Lower lobe of right lung (tissue), 2 donors: ENCODE results near the gene CNIH3. TPM values are rescaled to one million over a fixed set of nuclear protein-coding genes. Genes with fewer than 3 reads are reported as not detected.

Experiments used
- ATAC-seq, 2 donors: fragments of 200-7000 bp; cut with Tn5 transposase; one replicate each; pipeline ENCODE4 v1.9.1; 2020 to 2022; ENCODE audit warnings: mild to moderate bottlenecking in 2 of 2, moderate library complexity in 2 of 2
- DNase-seq: peaks from one replicate; pipeline ENCODE4 v3.0.0-alpha.2; 2020
- H3K27ac ChIP-seq: fragments of 200-600 bp; one replicate; pipeline ENCODE4 v1.8.0; 2022
- H3K27me3 ChIP-seq: fragments of 200-600 bp; one replicate; pipeline ENCODE4 v1.8.0; 2022; ENCODE audit warnings: low read depth
- H3K36me3 ChIP-seq: fragments of 200-600 bp; one replicate; pipeline ENCODE4 v1.8.0; 2022; ENCODE audit warnings: mild to moderate bottlenecking
- H3K4me1 ChIP-seq: fragments of 200-600 bp; one replicate; pipeline ENCODE4 v1.8.0; 2022
- H3K4me3 ChIP-seq: fragments of 200-600 bp; one replicate; pipeline ENCODE4 v1.8.0; 2022; ENCODE audit warnings: mild to moderate bottlenecking
- H3K9me3 ChIP-seq: fragments of 200-600 bp; one replicate; pipeline ENCODE4 v1.8.0; 2022
- intact Hi-C: fragments of 100-400 bp; cut with DNase I; formaldehyde crosslinking; loops from one replicate; pipeline ENCODE4 v1.11.0; 2022
- total RNA-seq: library from RNA; stranded (reverse); fragmentation: NEBNext Ultra II Directional; extraction: Animal tissue kit (Norgen Biotek cat#: 25700); gene quantifications from one replicate; pipeline ENCODE4 v1.2.1, GENCODE V29; 2021
- TF ChIP-seq, protein P1 (sequence below): fragments of 200-600 bp; IDR thresholded peaks from one replicate; pipeline ENCODE4 v1.8.0; 2022; ENCODE audit warnings: antibody characterized with exemption, mild to moderate bottlenecking
- donor health status: DM: no; HTN: yes; CAD: no; lungs with severe emphysema.

CNIH3 gene
- total RNA-seq, 1 donor from 2014 or later = 2.1 TPM

DNA sequence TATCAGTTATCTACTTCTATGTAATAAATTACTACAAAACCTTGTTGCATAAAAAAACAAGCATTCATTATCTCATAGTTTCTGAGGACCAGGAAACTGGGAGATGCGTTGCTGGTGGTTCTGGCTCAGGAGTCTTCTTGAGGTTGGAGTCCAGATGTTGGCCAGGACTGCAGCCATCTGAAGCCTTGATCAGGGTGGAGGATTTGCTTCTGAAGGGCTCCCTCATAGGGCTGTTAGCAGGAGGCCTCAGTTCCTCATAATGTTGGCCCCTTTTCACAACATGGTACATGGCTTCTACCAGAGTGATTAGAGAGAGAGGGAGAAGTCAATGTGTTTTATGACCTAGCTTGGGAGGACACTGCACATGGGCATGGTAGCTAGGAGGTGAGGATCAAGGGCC lies 137.4 kb downstream of the CNIH3 start:
- no peak overlapping the region for H3K4me3 ChIP-seq
- H3K27ac ChIP-seq = no peak overlapping the region
- H3K4me1 ChIP-seq = no peaks in the 10 kb centered on the region
- H3K36me3 ChIP-seq = no peaks in the 10 kb centered on the region
- DNase-seq (no peak), ATAC-seq (no peak)
- H3K27me3 ChIP-seq = no peaks in the 10 kb centered on the region
- intact Hi-C loops = no loop called here
- peaks cover 4% of the 10 kb centered on the region for H3K9me3 ChIP-seq
- TF ChIP-seq, protein P1, sequence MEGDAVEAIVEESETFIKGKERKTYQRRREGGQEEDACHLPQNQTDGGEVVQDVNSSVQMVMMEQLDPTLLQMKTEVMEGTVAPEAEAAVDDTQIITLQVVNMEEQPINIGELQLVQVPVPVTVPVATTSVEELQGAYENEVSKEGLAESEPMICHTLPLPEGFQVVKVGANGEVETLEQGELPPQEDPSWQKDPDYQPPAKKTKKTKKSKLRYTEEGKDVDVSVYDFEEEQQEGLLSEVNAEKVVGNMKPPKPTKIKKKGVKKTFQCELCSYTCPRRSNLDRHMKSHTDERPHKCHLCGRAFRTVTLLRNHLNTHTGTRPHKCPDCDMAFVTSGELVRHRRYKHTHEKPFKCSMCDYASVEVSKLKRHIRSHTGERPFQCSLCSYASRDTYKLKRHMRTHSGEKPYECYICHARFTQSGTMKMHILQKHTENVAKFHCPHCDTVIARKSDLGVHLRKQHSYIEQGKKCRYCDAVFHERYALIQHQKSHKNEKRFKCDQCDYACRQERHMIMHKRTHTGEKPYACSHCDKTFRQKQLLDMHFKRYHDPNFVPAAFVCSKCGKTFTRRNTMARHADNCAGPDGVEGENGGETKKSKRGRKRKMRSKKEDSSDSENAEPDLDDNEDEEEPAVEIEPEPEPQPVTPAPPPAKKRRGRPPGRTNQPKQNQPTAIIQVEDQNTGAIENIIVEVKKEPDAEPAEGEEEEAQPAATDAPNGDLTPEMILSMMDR = no peak

DNA sequence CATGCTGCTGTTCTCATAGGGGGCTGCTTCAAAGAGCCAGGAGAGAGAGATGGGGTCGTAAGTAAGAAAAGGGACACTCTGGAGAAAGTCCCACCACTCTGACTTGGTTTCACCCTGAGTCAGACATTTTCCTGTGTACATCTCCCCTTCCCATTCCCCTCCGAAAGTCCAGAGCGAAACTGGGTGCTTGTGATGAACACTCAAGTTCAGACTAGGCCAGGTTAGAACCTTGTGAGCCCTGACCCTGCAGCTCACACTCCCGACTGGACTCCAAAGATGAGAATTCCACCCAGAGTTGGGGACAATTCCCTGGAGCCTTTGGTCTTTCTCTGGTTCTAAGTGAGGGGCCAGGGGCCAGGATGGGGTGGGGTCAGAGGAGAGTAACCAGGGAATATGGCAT lies 139.5 kb downstream of the CNIH3 start:
- intact Hi-C loops = no loop called here
- ATAC-seq (no peak), DNase-seq (no peak)
- H3K36me3 ChIP-seq = no peaks in the 10 kb centered on the region
- H3K4me3 ChIP-seq = no peak overlapping the region
- H3K9me3 ChIP-seq = peaks cover 13% of the 10 kb centered on the region
- no peak overlapping the region for H3K27ac ChIP-seq
- TF ChIP-seq, protein P1 = no peak
- no peaks in the 10 kb centered on the region for H3K27me3 ChIP-seq
- H3K4me1 ChIP-seq = no peaks in the 10 kb centered on the region

DNA sequence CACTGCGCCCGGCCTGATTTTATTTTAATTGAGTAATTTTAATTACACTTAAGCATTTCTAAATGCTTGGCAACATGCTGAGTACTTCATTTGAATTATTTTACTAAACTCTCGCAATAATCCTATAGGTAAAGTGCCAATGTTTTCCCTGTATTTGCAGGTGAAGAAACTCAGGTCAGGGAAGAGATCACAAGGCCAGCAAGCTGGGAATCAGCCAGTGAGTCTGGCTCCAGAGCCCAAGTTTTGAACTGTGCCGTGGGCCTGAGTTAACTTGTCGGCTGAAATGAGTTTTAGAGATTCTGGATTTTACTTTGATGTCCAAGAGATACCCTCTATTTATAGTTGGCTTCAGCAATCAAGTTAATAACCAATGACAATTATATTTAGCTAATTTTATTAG lies 141.4 kb downstream of the CNIH3 start:
- Histone ChIP-seq H3K36me3 (no peaks in the 10 kb centered on the region), H3K27me3 (no peaks in the 10 kb centered on the region), H3K27ac (no peak overlapping the region), H3K4me3 (no peak overlapping the region), H3K9me3 (peaks cover 13% of the 10 kb centered on the region), H3K4me1 (no peaks in the 10 kb centered on the region)
- TF ChIP-seq, protein P1 = no peak
- intact Hi-C loops = no loop called here
- ATAC-seq = no peak
- DNase-seq = no peak

DNA sequence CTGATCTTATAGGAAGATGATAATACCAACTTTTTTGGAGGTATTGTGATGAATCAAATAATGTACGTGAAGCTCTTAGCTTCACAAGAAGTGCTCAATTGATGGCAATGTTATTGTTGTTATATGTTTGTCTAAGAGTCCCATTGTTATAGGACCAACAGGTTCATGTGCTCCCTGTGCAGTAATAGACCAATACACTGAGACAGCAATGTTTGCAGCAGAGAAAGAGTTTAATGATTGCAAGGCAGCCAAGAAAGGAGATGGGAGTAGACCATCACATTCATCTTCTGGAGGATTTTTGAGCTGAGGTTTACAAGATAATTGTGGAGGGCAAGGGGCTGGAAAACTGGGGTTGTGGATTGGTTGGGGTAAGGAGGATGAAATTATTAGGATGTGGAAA lies 143.0 kb downstream of the CNIH3 start:
- Histone ChIP-seq H3K36me3 (no peaks in the 10 kb centered on the region), H3K27ac (no peak overlapping the region), H3K9me3 (peaks cover 13% of the 10 kb centered on the region), H3K27me3 (no peaks in the 10 kb centered on the region), H3K4me1 (no peaks in the 10 kb centered on the region), H3K4me3 (no peak overlapping the region)
- ATAC-seq (no peak), DNase-seq (no peak)
- TF ChIP-seq, protein P1 = no peak
- intact Hi-C loops = no loop called here

DNA sequence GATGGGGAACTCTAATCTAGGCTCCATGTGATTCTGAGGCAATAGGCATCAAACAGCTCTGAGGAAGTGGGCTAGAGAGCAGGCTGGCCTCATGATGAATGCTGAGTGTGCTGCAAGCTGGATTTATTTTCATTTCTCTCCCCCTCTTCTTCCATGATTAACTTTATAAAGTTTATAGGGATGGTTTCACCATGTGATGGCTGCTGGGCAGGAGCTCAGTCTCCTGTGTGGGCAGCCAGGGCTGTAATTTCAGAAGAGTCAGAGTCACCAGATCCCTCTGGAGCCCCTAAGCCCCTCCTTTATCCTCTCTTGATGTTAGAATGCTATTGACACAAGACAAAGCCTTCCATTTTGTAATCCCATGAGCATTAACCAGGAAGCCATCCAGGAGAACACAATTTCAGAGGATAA lies 143.6 kb downstream of the CNIH3 start:
- ATAC-seq = no peak
- TF ChIP-seq, protein P1 = no peak

DNA sequence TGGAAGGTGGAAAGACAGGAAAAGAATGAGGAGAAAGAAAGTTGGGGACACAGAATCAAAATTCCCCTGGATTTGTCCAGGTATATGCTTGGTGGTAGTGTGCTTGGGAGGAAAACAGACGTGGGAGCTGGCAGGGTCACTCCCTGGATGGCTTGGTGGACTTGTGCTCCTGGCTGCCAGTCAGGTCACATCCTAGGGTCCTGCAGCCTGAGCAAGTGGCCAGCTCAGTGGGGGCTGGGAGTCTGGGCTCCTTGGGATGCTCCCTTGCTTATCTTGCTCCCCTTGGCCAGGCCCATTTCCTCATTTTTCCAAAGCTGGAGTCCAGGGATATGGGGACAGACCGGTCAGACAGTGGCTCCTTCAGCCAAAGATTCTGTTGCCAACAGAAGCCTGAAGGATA lies 144.0 kb downstream of the CNIH3 start:
- TF ChIP-seq, protein P1 = no peak
- Histone ChIP-seq H3K9me3 (peaks cover 13% of the 10 kb centered on the region), H3K27ac (no peak overlapping the region), H3K27me3 (no peaks in the 10 kb centered on the region), H3K36me3 (no peaks in the 10 kb centered on the region), H3K4me3 (no peak overlapping the region), H3K4me1 (no peaks in the 10 kb centered on the region)
- ATAC-seq = no peak
- intact Hi-C loops = no loop called here
- DNase-seq = no peak

More for the DNA sequence above, 143.6 kb downstream of the CNIH3 start:
- no peak for DNase-seq
- Histone ChIP-seq H3K36me3 (no peaks in the 10 kb centered on the region), H3K4me1 (no peaks in the 10 kb centered on the region), H3K9me3 (peaks cover 13% of the 10 kb centered on the region), H3K27ac (no peak overlapping the region), H3K4me3 (no peak overlapping the region), H3K27me3 (no peaks in the 10 kb centered on the region)
- intact Hi-C loops = no loop called here
